HepG2 (cell line): ENCODE data around the gene NFAT5. TPM values are rescaled to one million over a fixed set of nuclear protein-coding genes. Genes with fewer than 3 reads are reported as not detected.
A peak's percentile ranks its signal among the peaks of the same experiment; 100 is the strongest.

Experiments used
- ATAC-seq: fragments of 200-7000 bp; cut with Tn5 transposase; 3 replicates; pipeline ENCODE4 v1.9.1; 2020; ENCODE audit warnings: mild to moderate bottlenecking, moderate library complexity
- BruUV-seq: library from RNA; stranded (reverse); fragments of 400-500 nt; replicated peaks from 2 replicates; lab custom pipeline; 2021; lab: Mats Ljungman, UMichigan
- CTCF ChIA-PET: fragments of 300-600 bp; formaldehyde crosslinking; extraction: SDS; loops from one replicate; lab custom pipeline; 2021; ENCODE audit warnings: low total read pairs, inconsistent platforms, low intra/inter-chr PET ratio; lab: Yijun Ruan, JAX
- POLR2A ChIA-PET: fragments of 350-600 bp; sonication (Branson Sonifier 250); formaldehyde crosslinking; loops from one replicate; lab custom pipeline; 2020; ENCODE audit warnings: antibody characterized with exemption, inconsistent platforms; lab: Yijun Ruan, JAX
- DNase-seq: peaks from one replicate; pipeline ENCODE4 v3.0.0-alpha.2; 2015; ENCODE audit warnings: low spot score
- FAIRE-seq: peaks from 3 replicates; lab custom pipeline; 2011; peaks lifted over from hg19 to GRCh38; lab: Jason Lieb, UNC
- H2AFZ ChIP-seq: one replicate; pipeline ENCODE4 v1.6.1; 2011; ENCODE audit warnings: low read length, inconsistent platforms
- H3K27ac ChIP-seq: fragments of 300-600 bp; 3 replicates; pipeline ENCODE4 v1.8.0; 2011; ENCODE audit warnings: mixed run types, mild to moderate bottlenecking, mixed read lengths, low read length, inconsistent platforms; ENCODE audit not compliant: insufficient read depth; ENCODE audit errors: extremely low read length
- H3K27me3 ChIP-seq, 2 experiments: fragments of 200-600 bp in 1 of 2; 2 replicates in 1 of 2; 3 replicates in 1 of 2; pipeline versions ENCODE4 v1.6.0 to v1.8.0; 2011; ENCODE audit warnings: low read length in 2 of 2, mild to moderate bottlenecking in 2 of 2, moderate library complexity in 2 of 2, inconsistent platforms in 1 of 2; ENCODE audit not compliant: insufficient read depth in 2 of 2, control insufficient read depth in 1 of 2
- H3K36me3 ChIP-seq, 2 experiments: fragments of 200-600 bp in 1 of 2; replicated peaks in 1 of 2; 2 replicates in 1 of 2; 3 replicates in 1 of 2; pipeline versions ENCODE4 v1.5.1 to v1.8.0; 2011; ENCODE audit warnings: low read length in 2 of 2, inconsistent platforms in 1 of 2; ENCODE audit not compliant: insufficient read depth in 2 of 2, control insufficient read depth in 1 of 2
- H3K4me1 ChIP-seq: 2 replicates; pipeline ENCODE4 v1.5.1; 2012; ENCODE audit warnings: low read length, inconsistent platforms; ENCODE audit not compliant: insufficient read depth
- H3K4me2 ChIP-seq: 2 replicates; pipeline ENCODE4 v1.6.0; 2011; ENCODE audit warnings: low read depth, low read length, inconsistent platforms
- H3K4me3 ChIP-seq, 3 experiments: fragments of 200-600 bp in 1 of 3; sonication (generic), shearing (Covaris generic) in 1 of 3; replicated peaks in 1 of 3; 2 replicates each; pipeline ENCODE4 v1.5.1; 2011 to 2016; ENCODE audit warnings: low read length in 3 of 3, inconsistent platforms in 2 of 3, low read depth in 2 of 3, mild to moderate bottlenecking in 2 of 3, control low read depth in 1 of 3, mixed read lengths in 1 of 3; ENCODE audit not compliant: insufficient read depth in 1 of 3
- H3K79me2 ChIP-seq: one replicate; pipeline ENCODE4 v1.6.1; 2011; ENCODE audit warnings: low read length, inconsistent platforms; ENCODE audit not compliant: insufficient read depth
- H3K9ac ChIP-seq: 2 replicates; pipeline ENCODE4 v1.6.0; 2011; ENCODE audit warnings: mild to moderate bottlenecking, low read depth, low read length, inconsistent platforms; ENCODE audit not compliant: insufficient read depth
- H3K9me3 ChIP-seq: 2 replicates; pipeline ENCODE4 v1.5.1; 2012; ENCODE audit warnings: mild to moderate bottlenecking, low read length
- H4K20me1 ChIP-seq: 2 replicates; pipeline ENCODE4 v1.6.0; 2011; ENCODE audit warnings: inconsistent platforms, mild to moderate bottlenecking, low read length, moderate library complexity; ENCODE audit not compliant: insufficient read depth
- AHR ChIP-seq: IDR thresholded peaks from 2 replicates; pipeline ENCODE4 v1.6.1; 2018; ENCODE audit warnings: missing genetic modification reagents, missing compliant biosample characterization
- AKNA ChIP-seq: sonication (generic); formaldehyde crosslinking; IDR thresholded peaks from 2 replicates; pipeline ENCODE4 v1.4.0; 2020; ENCODE audit warnings: missing genetic modification reagents, borderline replicate concordance
- ATAD3A ChIP-seq: sonication (generic); formaldehyde crosslinking; IDR thresholded peaks from 2 replicates; pipeline ENCODE4 v1.4.0; 2020; ENCODE audit warnings: missing genetic modification reagents
- DZIP1 ChIP-seq: sonication (generic); formaldehyde crosslinking; IDR thresholded peaks from 2 replicates; pipeline ENCODE4 v1.5.0; 2020; ENCODE audit warnings: mild to moderate bottlenecking, missing genetic modification reagents
- NR2F6 ChIP-seq, 2 experiments: IDR thresholded peaks; 2 replicates each; pipeline ENCODE4 v1.6.1; 2016; ENCODE audit warnings: antibody characterized with exemption in 1 of 2, mild to moderate bottlenecking in 1 of 2
- PHF20 ChIP-seq: sonication (generic); formaldehyde crosslinking; IDR thresholded peaks from 2 replicates; pipeline ENCODE4 v1.5.0; 2020; ENCODE audit warnings: mild to moderate bottlenecking, missing genetic modification reagents
- RBFOX2 ChIP-seq: fragments of 200-400 bp; formaldehyde crosslinking; IDR thresholded peaks from 2 replicates; pipeline ENCODE4 v1.6.1; 2017; ENCODE audit warnings: low read depth, mild to moderate bottlenecking, low read length
- TGIF2 ChIP-seq: IDR thresholded peaks from 2 replicates; pipeline ENCODE4 v1.6.1; 2016; ENCODE audit warnings: control low read depth, missing compliant biosample characterization
- WIZ ChIP-seq: sonication (generic); formaldehyde crosslinking; IDR thresholded peaks from 2 replicates; pipeline ENCODE4 v1.5.1; 2020; ENCODE audit warnings: mild to moderate bottlenecking, missing genetic modification reagents
- ZNF121 ChIP-seq: sonication (generic); formaldehyde crosslinking; IDR thresholded peaks from 2 replicates; pipeline ENCODE4 v1.5.0; 2020; ENCODE audit warnings: mild to moderate bottlenecking, missing genetic modification reagents
- ZNF354B ChIP-seq: sonication (generic); formaldehyde crosslinking; IDR thresholded peaks from 2 replicates; pipeline ENCODE4 v1.8.0; 2022; ENCODE audit warnings: mild to moderate bottlenecking, missing genetic modification reagents
- ZNF546 ChIP-seq: sonication (generic); formaldehyde crosslinking; conservative IDR thresholded peaks from 2 replicates; pipeline ENCODE4 v1.8.1; 2023; ENCODE audit warnings: mild to moderate bottlenecking, missing genetic modification reagents
- ZNF564 ChIP-seq: sonication (generic); formaldehyde crosslinking; IDR thresholded peaks from 2 replicates; pipeline ENCODE4 v1.8.1; 2023; ENCODE audit warnings: mild to moderate bottlenecking, missing genetic modification reagents
- ZNF740 ChIP-seq: sonication (generic); formaldehyde crosslinking; IDR thresholded peaks from 2 replicates; pipeline ENCODE4 v1.4.0; 2020; ENCODE audit warnings: missing genetic modification reagents
- WGBS: methylation state at CpG from one replicate; pipeline ENCODE4 v1.1.6; 2017; ENCODE audit warnings: low lambda C conversion rate; 5-methylcytosine and 5-hydroxymethylcytosine counted together
- in situ Hi-C: cut with HindIII; loops from 2 replicates; pipeline ENCODE4 v1.10.0; 2017; ENCODE audit warnings: low pct_unique_long_range_greater_than_20kb; ENCODE audit not compliant: extremely low pct_ligation_motif_present
- intact Hi-C: fragments of 100-400 bp; cut with micrococcal nuclease; formaldehyde crosslinking; loops from one replicate; pipeline ENCODE4 v1.10.0; 2022; ENCODE audit not compliant: unreplicated experiment
- polyA plus RNA-seq, 8 experiments: library from polyadenylated mRNA; depleted of rRNA in 3 of 8; stranded (reverse) in 7 of 8; unstranded in 1 of 8; fragments of >200 nt; fragmentation: Illumina TruSeq in 4 of 8; extraction: Trizol in 4 of 8; gene quantifications; 2 replicates each; pipeline versions ENCODE4 v1.2.1 to v1.2.3, GENCODE V29; 2011 to 2016; ENCODE audit warnings: low read depth in 4 of 8, missing spikeins in 1 of 8, mixed read lengths in 1 of 8; ENCODE audit not compliant: insufficient read depth in 1 of 8
- total RNA-seq, 5 experiments: library from RNA; depleted of rRNA; stranded (reverse); fragments of >200 nt; fragmentation: Illumina TruSeq; extraction: Trizol; gene quantifications; 2 replicates each; pipeline ENCODE4 v1.2.3, GENCODE V29; 2016; ENCODE audit warnings: low read depth in 1 of 5
- TF ChIP-seq, protein P1 (sequence below): sonication (generic); formaldehyde crosslinking; IDR thresholded peaks from 2 replicates; pipeline ENCODE4 v1.8.1; 2023; ENCODE audit warnings: mild to moderate bottlenecking, missing genetic modification reagents

NFAT5 gene
- total and polyA plus RNA-seq, 2 of the 13 experiments (the other 11 are each of a cell fraction or from before 2014, with no cell fraction given), result 20.5 to 54.3 TPM

- 49% methylated on average over 2 of the region's 2 CpGs for WGBS
- ChIA-PET CTCF (no interaction called here), POLR2A (interaction anchor here (0.6 to 10.0 kb wide), 18 partner anchors 10 to 385 kb away, joined by 3 to 211 read pairs (median 7); partner anchors contain the start of genes COG8, NOB1 and WWP2)
- in situ Hi-C loops (no loop called here), intact Hi-C loops (no loop called here)
- DNase-seq (no peak), FAIRE-seq (no peak), ATAC-seq (no peak)
- H3K4me3 ChIP-seq, result peak overlapping the region; percentile 58 to 72 (median 72)
- H3K27ac ChIP-seq, result peak overlapping the region; percentile 87
- H3K27me3 ChIP-seq, result no peaks in the 10 kb centered on the region
- peak overlapping the region; percentile 97 for H3K4me2 ChIP-seq
- H3K9me3 ChIP-seq, result no peaks in the 10 kb centered on the region
- H3K79me2 ChIP-seq, result peaks cover 72% of the 10 kb centered on the region
- H2AFZ ChIP-seq, result no peak overlapping the region
- TSS peak; percentile 64 for BruUV-seq
- peaks cover 83% of the 10 kb centered on the region for H3K4me1 ChIP-seq
- H3K9ac ChIP-seq, result peak overlapping the region; percentile 83
- peaks cover 2 to 9% of the 10 kb centered on the region in 2 experiments; a peak in 3 of 5 replicates for H3K36me3 ChIP-seq
- no peaks in the 10 kb centered on the region for H4K20me1 ChIP-seq
- peak; percentile 97 for TF ChIP-seq ZNF121 (CRISPR knock-in tag)
- peak; percentile 61 for TF ChIP-seq RBFOX2
- TF ChIP-seq AKNA (CRISPR knock-in tag), result 0 out of 2 replicates have a peak, but pooled peaks have one; percentile 1
- no peak for TF ChIP-seq ATAD3A (CRISPR knock-in tag)
- TF ChIP-seq WIZ (CRISPR knock-in tag), result 0 out of 2 replicates have a peak, but pooled peaks have one; percentile 26
- TF ChIP-seq DZIP1 (CRISPR knock-in tag), result 0 out of 2 replicates have a peak, but pooled peaks have one; percentile 57
- 0 out of 2 replicates have a peak, but pooled peaks have one; percentile 9 for TF ChIP-seq ZNF354B
- TF ChIP-seq PHF20 (CRISPR knock-in tag), result 0 out of 2 replicates have a peak, but pooled peaks have one; percentile 8
- TF ChIP-seq ZNF564, result 0 out of 2 replicates have a peak, but pooled peaks have one; percentile 36
- TF ChIP-seq TGIF2, result no peak
- TF ChIP-seq AHR, result 0 out of 2 replicates have a peak, but pooled peaks have one; percentile 9
- TF ChIP-seq ZNF546 (CRISPR knock-in tag), result 0 out of 2 replicates have a peak, but pooled peaks have one; percentile 45
- TF ChIP-seq NR2F6 (IDR thresholded peaks at IDR 0.05), result 0 out of 2 replicates have a peak, but pooled peaks have one; percentile 9
- 0 out of 2 replicates have a peak, but pooled peaks have one; percentile 15 for TF ChIP-seq NR2F6 (CRISPR knock-in tag; IDR thresholded peaks at IDR 0.05)
- TF ChIP-seq ZNF740 (CRISPR knock-in tag), result no peak
- TF ChIP-seq, protein P1, sequence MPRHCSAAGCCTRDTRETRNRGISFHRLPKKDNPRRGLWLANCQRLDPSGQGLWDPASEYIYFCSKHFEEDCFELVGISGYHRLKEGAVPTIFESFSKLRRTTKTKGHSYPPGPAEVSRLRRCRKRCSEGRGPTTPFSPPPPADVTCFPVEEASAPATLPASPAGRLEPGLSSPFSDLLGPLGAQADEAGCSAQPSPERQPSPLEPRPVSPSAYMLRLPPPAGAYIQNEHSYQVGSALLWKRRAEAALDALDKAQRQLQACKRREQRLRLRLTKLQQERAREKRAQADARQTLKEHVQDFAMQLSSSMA (CRISPR knock-in tag), result 0 out of 2 replicates have a peak, but pooled peaks have one; percentile 2
Measured at GRCh38 chr16:69724414-69724873, 158.7 kb downstream of the NFAT5 start.
